H54 (cell line): ENCODE data around the gene RARB.

Experiments
- DNase-seq: peaks from one replicate; pipeline ENCODE4 v3.0.0; 2011; ENCODE audit warnings: low spot score, mixed read lengths; ENCODE audit not compliant: insufficient read length
- FAIRE-seq: peaks from 3 replicates; lab custom pipeline; 2011; peaks lifted over from hg19 to GRCh38; lab: Jason Lieb, UNC
- POLR2A ChIP-seq: IDR thresholded peaks from 2 replicates; pipeline ENCODE4 v1.6.1; 2011; ENCODE audit warnings: low read depth, mild to moderate bottlenecking, low read length

Gene RARB

GRCh38 chr3:25534007-25534406, 105.9 kb downstream of the RARB start:
- no peak for DNase-seq
- no peak for FAIRE-seq
- TF ChIP-seq POLR2A, result no peak

- DNase-seq (no peak), FAIRE-seq (no peak)
- no peak for TF ChIP-seq POLR2A
Measured at GRCh38 chr3:25536521-25537391, 108.7 kb downstream of the RARB start.

DNA sequence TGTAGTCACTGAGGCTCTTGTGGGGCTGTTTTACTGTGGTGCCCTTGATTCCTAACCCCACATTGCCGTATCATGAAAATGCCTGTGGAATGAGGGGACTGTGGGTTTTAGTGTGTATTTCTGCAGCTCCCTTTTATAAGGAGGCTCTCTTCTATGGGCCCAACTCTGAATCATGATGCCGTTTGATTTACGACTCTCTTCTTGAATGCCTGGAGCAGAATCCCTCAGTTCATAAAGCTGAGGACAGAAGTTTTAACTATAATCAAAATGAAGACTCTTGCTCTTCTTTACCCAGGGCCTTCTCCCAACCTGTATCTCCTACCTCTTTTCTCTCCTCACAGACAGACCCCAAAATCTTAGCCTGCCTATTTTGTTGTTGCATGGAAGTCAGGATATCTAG, 109.5 kb downstream of the RARB start:
- DNase-seq (no peak), FAIRE-seq (no peak)
- no peak for TF ChIP-seq POLR2A

- FAIRE-seq, result no peak
- no peak for DNase-seq
- no peak for TF ChIP-seq POLR2A
Measured at GRCh38 chr3:25540273-25540672, 112.2 kb downstream of the RARB start.

DNA sequence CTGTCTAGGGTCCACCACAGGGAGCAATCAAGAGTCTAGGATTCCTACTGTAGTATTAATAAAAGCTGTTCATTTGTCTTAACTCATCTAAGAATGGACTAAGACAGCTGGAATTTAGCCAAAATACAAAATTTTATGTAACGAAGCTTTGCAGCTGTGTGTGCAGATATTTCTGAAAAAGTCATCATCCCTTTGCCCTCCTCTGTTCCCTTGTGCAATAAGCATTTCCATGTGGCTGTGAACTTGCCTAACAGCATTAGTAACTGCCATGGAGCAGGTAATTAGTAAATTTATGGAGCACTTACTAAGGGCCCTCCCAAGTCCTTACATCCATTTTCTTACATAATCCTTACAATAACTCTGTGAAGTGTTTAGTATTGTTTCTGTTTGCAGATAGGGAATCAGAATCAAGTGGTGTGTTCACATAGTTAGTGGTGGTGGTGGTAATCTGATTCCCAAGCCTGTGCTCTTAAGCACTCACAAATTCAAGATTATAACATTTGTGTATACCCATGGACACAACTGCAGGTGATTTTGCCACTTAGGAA, 114.5 kb downstream of the RARB start:
- TF ChIP-seq POLR2A, result no peak
- no peak for DNase-seq
- no peak for FAIRE-seq

DNA sequence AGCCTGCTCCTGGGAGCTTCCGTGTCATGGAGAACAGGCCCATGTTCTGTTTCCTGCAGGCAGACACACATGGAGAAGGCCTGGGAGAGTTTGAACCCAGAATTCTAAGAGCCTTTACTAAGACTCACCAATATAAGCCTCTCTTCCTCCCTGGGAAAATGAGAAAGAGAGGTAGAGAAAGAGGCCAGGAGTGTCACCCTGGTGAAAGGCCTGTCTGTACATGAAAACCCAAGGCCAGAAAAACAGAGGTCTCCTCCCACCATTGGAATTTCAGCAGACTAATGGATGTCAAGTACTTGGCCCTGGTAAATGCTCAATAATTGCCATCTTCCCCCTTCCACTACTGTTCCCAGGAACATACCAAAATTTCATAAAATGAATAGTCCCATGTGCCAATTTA, 119.0 kb downstream of the RARB start:
- no peak for FAIRE-seq
- no peak for DNase-seq
- no peak for TF ChIP-seq POLR2A

DNA sequence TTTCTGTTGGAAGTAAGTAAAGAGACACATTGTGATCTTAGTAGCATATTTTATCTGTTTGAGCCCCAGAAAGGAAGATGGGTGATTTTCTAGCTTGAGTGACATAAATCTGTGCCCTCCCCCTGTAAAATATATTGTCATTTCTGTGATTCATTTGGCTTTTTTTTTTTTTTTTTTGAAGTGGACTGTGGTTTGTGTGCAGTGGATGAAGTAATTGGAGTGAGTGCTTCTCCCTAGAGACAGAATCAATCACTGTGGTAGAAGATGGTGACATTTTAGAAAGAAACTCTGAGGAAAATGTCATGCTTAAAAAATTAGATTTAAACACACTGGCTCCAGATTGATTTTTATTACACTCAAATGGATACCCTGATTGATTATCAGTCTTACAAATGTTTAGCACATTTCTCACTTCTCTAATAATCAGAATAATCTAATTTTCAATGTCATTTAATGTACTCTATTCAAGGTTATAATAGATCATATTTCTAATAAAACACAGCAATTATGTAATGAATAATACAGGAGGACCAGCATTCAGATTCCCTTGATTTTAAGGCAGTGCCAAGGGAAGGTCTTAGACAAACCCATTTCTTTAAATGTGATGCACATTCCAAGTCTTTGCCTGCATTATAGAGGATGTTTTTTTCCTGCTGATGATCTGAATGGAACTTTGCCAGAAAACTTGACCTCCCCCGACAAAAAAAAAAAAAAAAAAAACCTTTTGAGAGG, 120.0 kb downstream of the RARB start:
- TF ChIP-seq POLR2A, result no peak
- FAIRE-seq (no peak), DNase-seq (no peak)

DNA sequence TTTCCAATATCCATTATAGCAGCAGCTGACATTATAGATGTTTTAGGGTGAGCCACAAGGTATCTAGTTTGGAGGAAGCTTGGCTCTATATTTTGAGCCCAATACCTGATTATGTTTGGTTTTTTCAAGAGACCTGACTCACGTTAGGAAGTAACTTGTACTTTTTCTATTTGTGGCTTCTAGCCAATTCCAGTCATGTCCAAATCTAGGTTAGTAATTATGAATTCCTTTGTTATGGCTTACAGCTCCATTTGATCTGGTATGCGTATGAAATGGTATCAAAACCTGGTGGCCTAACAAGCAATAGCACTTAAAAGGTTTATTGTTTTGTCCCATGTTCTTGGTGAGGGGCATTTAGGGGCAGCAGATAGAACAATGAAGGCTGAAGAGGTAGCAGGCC, 120.8 kb downstream of the RARB start:
- no peak for DNase-seq
- FAIRE-seq, result no peak
- TF ChIP-seq POLR2A, result no peak

DNA sequence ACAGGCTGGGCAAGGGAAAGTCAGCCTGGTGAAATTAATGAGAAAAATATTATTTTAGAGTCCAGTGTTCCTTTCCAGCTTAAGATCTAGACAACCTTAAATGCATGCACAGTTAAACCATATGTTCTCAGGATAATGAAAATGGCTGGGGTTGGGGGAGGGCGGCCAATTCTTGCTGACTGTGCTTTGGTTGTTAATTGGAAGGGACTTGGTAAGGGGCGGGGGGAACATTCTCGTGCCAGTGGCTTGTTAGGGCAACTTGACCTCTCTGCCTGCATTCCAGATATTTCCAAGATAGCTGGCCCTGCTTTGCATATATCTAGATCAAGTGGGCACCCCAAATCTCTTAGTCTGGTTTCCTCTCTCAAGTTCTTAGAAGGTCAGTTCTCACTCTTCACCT, 124.2 kb downstream of the RARB start:
- TF ChIP-seq POLR2A, result no peak
- FAIRE-seq (no peak), DNase-seq (no peak)

DNA sequence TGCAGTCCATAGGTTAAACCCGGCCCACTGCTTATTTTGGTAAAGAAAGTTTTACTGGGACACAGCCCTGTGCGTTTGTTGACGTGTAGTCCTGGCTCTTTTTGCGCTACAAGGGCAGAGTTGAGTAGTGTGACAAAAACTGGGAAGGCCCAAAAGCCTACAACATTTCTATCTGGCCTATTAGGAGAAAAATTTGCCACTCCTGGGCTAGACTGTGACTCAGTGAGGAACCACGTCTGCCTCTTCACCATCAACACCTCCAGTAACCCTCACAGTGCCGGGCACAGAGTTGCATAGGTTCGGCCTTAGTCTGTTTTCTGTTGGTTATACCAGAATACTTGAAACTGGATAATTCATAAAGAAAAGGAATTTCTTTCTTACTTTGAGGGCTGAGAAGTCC, 126.3 kb downstream of the RARB start:
- no peak for FAIRE-seq
- no peak for TF ChIP-seq POLR2A

DNA sequence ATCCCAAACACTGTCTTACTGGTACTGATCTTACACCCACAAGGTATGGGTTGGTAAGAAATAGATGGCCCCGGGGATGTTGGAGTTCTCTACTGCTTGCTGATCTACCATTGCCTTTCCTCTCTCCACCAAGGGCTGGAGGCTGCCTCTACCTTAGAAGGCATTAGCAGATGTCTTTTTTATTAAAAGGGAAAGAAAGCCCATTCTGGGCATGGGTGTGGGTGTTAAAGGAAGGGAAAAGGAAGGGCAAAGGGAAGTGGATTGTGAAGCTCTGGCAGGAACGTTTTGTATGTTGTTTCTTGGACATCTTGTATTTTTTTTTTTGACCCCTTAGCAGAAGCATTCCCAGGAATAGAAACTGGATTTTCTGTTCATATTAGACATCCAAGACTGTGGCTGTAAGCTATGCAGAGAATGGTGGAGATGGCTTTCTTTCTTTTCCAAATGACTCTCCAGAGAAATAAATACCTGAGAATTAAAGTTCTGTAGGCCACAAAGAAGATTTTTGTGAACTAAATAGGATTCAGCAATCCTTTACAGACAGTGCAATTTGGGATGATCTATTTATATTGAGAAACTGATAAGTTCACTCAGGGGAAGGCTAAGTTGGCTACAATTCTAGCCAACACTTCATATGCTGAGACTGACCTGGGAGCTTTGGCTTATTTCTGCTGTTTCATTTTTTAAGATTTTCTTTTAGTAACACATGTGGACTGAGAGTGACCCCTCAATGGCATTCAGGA, 127.8 kb downstream of the RARB start:
- DNase-seq (no peak), FAIRE-seq (no peak)
- TF ChIP-seq POLR2A, result no peak

More for the DNA sequence above, 126.3 kb downstream of the RARB start:
- no peak for DNase-seq

DNA sequence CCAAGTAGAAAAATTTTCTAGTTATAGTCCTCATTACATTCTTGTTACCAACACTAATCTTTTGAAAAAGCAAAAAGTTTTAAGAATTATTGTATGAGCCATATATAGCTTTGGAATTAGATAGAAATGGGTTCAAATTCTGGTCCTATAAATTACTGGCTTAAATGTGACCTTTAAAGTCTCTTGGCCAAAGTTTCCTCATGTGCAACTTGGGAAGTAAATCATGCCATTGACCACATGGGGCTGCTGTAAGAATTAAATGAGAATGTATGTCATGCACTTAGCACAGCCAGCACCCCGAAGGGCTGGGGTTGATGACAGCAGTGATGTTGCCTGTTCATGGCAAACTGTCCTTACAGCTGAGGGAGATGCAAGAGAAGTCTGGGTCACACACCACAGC, 128.4 kb downstream of the RARB start:
- FAIRE-seq (peak; percentile 27), DNase-seq (no peak)
- TF ChIP-seq POLR2A, result no peak

DNA sequence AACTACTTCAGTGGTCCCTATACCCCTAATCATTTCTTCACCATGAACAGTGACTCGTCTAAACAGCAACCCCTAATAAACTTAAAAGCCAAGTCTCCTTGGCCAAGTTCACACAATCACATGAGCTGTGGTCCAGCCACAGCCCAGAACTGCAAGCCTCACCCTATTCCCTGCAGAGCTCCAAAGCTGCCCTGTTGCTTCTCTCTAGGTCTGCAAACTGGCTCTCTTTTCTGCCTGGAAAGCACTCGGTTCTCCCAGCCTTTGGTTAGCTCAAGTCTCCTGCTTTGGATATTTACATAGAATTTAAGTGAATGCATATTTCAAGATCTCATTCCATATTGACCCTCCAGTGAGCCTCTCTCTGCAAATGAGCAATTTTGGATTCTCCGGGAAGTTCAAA, 129.6 kb downstream of the RARB start:
- DNase-seq (no peak), FAIRE-seq (no peak)
- TF ChIP-seq POLR2A, result no peak

- TF ChIP-seq POLR2A, result no peak
- DNase-seq (no peak), FAIRE-seq (no peak)
Measured at GRCh38 chr3:25558121-25558520, 130.1 kb downstream of the RARB start.
